WERI-Rb-1 (cell line): ENCODE results near the gene SLAMF7.

ENCODE experiments used
- DNase-seq: peaks from one replicate; pipeline ENCODE4 v3.0.0-alpha.2; 2020
- H3K27ac ChIP-seq: fragments of 250-450 bp; sonication (Bioruptor Pico); 2 replicates; pipeline ENCODE4 v1.5.1; 2020; ENCODE audit warnings: mild to moderate bottlenecking, moderate library complexity
- H3K27me3 ChIP-seq: fragments of 250-450 bp; sonication (Bioruptor Pico); 2 replicates; pipeline ENCODE4 v1.5.1; 2021; ENCODE audit warnings: mild to moderate bottlenecking, low read depth, moderate library complexity; ENCODE audit not compliant: insufficient read depth, severe bottlenecking
- H3K36me3 ChIP-seq: fragments of 250-450 bp; sonication (Bioruptor Pico); 2 replicates; pipeline ENCODE4 v1.5.1; 2020; ENCODE audit warnings: mild to moderate bottlenecking, moderate library complexity
- H3K4me3 ChIP-seq: 2 replicates; pipeline ENCODE4 v1.5.1; 2011; ENCODE audit warnings: low read depth, mild to moderate bottlenecking, control low read depth, low read length
- H3K9me3 ChIP-seq: fragments of 250-450 bp; sonication (Bioruptor Pico); 2 replicates; pipeline ENCODE4 v1.5.1; 2021; ENCODE audit warnings: mild to moderate bottlenecking, moderate library complexity; ENCODE audit not compliant: severe bottlenecking
- CTCF ChIP-seq: IDR thresholded peaks from 2 replicates; pipeline ENCODE4 v1.5.1; 2011; ENCODE audit warnings: low read depth, mild to moderate bottlenecking, control low read depth, inconsistent platforms, low read length

Gene SLAMF7

DNA sequence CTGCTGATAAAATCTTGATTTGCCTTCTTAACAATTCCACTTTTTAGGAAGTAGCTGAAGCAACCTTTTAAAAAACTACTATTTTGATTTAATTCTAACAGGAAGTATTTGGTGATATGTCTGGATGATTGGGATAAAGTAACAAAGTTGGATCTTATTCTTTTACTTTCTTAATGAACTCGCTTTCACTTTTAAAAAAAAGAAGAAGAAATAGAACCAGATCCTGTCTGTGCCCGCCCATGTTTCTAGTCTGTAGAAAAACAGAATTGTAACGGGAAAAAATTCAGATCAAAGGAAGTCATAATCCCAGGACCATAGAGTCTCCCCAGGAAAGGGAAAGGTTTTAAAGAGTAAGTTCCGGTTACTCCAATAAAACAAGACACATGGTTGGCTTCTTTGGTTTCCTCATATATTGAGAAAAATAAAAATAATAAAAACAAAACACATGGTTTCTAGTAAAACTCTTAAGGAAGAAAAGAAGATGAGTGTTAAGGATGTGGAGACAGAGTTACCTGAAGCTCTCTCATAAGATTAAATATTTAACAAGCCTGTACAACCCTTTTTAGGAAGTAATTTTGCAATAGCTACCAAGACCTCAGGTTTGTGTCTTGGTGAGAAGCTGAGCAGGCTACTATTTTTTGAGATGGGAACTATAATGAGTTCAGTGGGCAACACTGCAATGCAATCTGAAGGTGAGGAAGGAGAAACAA lies 32.4 kb upstream of the SLAMF7 start:
- H3K4me3 ChIP-seq, result no peak overlapping the region
- H3K27ac ChIP-seq, result no peak overlapping the region
- H3K36me3 ChIP-seq, result no peaks in the 10 kb centered on the region
- H3K9me3 ChIP-seq, result no peaks in the 10 kb centered on the region
- H3K27me3 ChIP-seq, result peaks cover 94% of the 10 kb centered on the region
- no peak for TF ChIP-seq CTCF
- DNase-seq, result no peak

DNA sequence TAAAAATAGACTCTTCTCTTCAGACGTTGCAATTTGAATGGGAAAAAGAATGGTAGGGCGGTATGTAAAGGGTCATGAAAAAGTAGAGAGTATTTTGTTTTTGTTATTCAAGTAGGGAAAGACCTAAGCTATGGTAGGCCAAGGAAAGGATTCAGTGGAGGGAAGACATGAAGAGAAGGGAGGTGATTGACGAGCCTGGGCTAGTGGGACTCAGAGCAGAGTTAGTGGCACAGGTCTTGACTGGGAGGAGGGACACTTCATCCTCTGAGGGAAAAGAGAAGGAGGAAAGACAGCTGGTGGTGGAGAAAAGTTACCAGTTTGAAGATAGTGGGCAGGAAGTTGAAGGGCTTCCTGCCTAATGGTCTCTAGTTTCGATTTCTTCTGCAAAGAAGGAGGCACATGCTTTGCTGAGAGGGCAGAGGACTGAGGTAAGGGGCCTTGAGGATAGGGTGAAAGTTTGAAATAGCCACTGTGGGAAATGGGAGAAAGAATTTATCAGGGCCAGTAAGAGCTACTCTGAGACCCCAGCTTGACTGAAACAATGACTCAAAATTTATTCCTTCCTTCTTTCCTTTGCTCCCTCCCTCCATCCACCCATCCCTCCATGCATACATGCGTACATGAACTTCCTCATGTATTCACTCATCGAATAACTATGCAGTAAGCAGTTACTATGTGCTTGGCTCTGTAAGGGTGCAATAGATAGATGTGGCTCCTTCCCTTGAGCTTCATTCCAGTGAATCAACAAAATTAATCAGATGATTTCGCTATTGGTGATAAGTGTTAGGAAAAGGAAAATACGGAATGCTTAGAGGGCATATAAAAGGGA lies 31.6 kb upstream of the SLAMF7 start:
- no peak for DNase-seq
- H3K27ac ChIP-seq, result no peak overlapping the region
- H3K36me3 ChIP-seq, result no peaks in the 10 kb centered on the region
- TF ChIP-seq CTCF, result no peak
- peaks cover 97% of the 10 kb centered on the region for H3K27me3 ChIP-seq
- H3K4me3 ChIP-seq, result no peak overlapping the region
- no peaks in the 10 kb centered on the region for H3K9me3 ChIP-seq

GRCh38 chr1:160708118-160708517 lies 30.9 kb upstream of the SLAMF7 start:
- no peak overlapping the region for H3K27ac ChIP-seq
- no peaks in the 10 kb centered on the region for H3K36me3 ChIP-seq
- DNase-seq, result no peak
- H3K9me3 ChIP-seq, result no peaks in the 10 kb centered on the region
- no peak for TF ChIP-seq CTCF
- no peak overlapping the region for H3K4me3 ChIP-seq
- peaks cover 100% of the 10 kb centered on the region for H3K27me3 ChIP-seq

DNA sequence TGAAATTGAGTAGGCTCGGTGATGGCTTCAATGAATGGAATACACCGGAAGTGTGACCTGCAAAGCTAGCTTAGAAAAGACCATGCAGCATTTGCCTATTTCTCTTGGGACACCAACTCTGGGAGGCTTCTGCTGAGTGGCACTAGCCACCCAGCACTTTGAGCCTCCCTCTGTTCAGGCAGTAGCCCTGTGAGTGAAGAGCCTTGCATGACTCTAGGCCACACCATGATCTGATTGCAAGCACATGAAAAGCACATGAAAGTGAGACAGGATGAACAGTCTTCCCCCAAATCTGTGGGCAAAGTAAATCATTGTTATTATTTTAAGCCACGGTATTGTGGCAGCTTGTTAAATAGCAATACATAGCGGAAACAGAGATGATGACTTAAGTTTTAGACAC lies 30.2 kb upstream of the SLAMF7 start:
- no peak overlapping the region for H3K4me3 ChIP-seq
- DNase-seq, result no peak
- no peak for TF ChIP-seq CTCF
- H3K27me3 ChIP-seq, result peaks cover 98% of the 10 kb centered on the region
- H3K36me3 ChIP-seq, result no peaks in the 10 kb centered on the region
- H3K9me3 ChIP-seq, result no peaks in the 10 kb centered on the region
- no peak overlapping the region for H3K27ac ChIP-seq

- no peaks in the 10 kb centered on the region for H3K9me3 ChIP-seq
- peaks cover 93% of the 10 kb centered on the region for H3K27me3 ChIP-seq
- H3K36me3 ChIP-seq, result no peaks in the 10 kb centered on the region
- TF ChIP-seq CTCF, result no peak
- no peak for DNase-seq
- H3K27ac ChIP-seq, result no peak overlapping the region
- no peak overlapping the region for H3K4me3 ChIP-seq
Measured at GRCh38 chr1:160709715-160710114, 29.3 kb upstream of the SLAMF7 start.
